ENCODE data around the gene FAF1.

DNA sequence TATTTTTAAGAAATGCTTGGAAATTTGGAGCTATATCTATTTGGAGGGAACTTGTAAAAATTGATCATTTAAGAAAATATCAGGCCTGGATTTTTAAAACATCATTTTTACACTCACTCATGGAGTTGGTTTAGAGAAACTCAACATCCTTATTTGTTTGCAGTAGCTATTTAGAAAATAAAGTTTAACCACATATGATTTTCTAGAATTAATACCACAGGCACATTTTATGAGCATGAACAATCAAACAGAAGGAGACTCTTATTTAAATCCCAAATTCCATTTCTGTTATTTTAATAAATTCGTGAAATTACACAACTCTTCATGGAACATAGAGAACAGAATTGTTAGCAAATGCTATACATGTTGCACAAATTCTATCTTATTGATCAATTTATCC lies 13.2 kb upstream of the FAF1 start:
- TF ChIP-seq POLR2A (IDR thresholded peaks at IDR 0.05; ENCODE audit: low read length): no peak
- TF ChIP-seq GATA1 (IDR thresholded peaks at IDR 0.05; ENCODE audit: low read depth, low read length): no peak
